ENCODE results near the gene IFIT1B. TPM values are rescaled to one million over a fixed set of nuclear protein-coding genes. Genes with fewer than 3 reads are reported as not detected.

Gene IFIT1B
- total RNA-seq, 1 experiment from 2014 or later: not detected

GRCh38 chr10:89351412-89351779, 26.5 kb upstream of the IFIT1B start:
- TSS peak; percentile 94 for BruUV-seq (replicated peaks)
- H3K4me3 Mint-ChIP-seq (ENCODE audit: unreplicated experiment): peak overlapping the region; percentile 63
- POLR2A ChIA-PET: interaction anchor here (0.6 to 1.3 kb wide), 5 partner anchors 11 to 350 kb away, joined by 3 to 9 read pairs (median 4); partner anchors contain the start of genes IFIT2 and KIF20B

GRCh38 chr10:89351780-89352597, 25.9 kb upstream of the IFIT1B start:
- CTCF ChIA-PET: interaction anchor here (0.7 to 1.5 kb wide), 4 partner anchors 15 to 50 kb away, joined by 3 to 6 read pairs (median 3); partner anchors contain the start of gene IFIT2
- TF ChIP-seq CTCF (IDR thresholded peaks at IDR 0.05; ENCODE audit: insufficient read depth in 1 of 2, low read depth in 1 of 2, low read length in 1 of 2, severe bottlenecking in 1 of 2, unreplicated experiment in 1 of 2): no peak
- Mint-ChIP-seq H3K9me3 (ENCODE audit: unreplicated experiment) (peaks cover 9% of the 10 kb centered on the region), H3K4me1 (ENCODE audit: low read depth, unreplicated experiment) (peaks cover 37% of the 10 kb centered on the region), H3K27ac (ENCODE audit: unreplicated experiment) (peak overlapping the region; percentile 93), H3K27me3 (ENCODE audit: insufficient read depth, unreplicated experiment) (no peaks in the 10 kb centered on the region), H3K36me3 (ENCODE audit: insufficient read depth, unreplicated experiment) (peaks cover 18% of the 10 kb centered on the region), H3K4me3 (ENCODE audit: unreplicated experiment) (peak overlapping the region; percentile 63)
- intact Hi-C loops (cut with micrococcal nuclease; ENCODE audit: unreplicated experiment): loop anchor here (1.0 to 5.0 kb wide), 7 partner anchors 20 to 1580 kb away; partner anchors contain the start of genes IFIT2, KIF20B and PANK1
- no peaks in the 10 kb centered on the region for H3K9me3 ChIP-seq
- H3K4me1 ChIP-seq: peaks cover 55% of the 10 kb centered on the region
- H3K36me3 ChIP-seq (ENCODE audit: control insufficient read depth, insufficient read depth, low read length): no peaks in the 10 kb centered on the region; the same call in 1 of the 2 replicates
- peak; percentile 92 to 96 for DNase-seq
- POLR2A ChIA-PET: interaction anchor here (0.6 to 1.3 kb wide), 7 partner anchors 10 to 349 kb away, joined by 3 to 9 read pairs (median 4); partner anchors contain the start of genes IFIT2, KIF20B and LIPA
- no peak overlapping the region for H3K4me3 ChIP-seq (ENCODE audit: low read depth, low read length)
- H3K27me3 ChIP-seq (replicated peaks; ENCODE audit: control insufficient read depth, insufficient read depth, low read length): no peaks in the 10 kb centered on the region
- no TSS peak for BruUV-seq (replicated peaks)

More at GRCh38 chr10:89351412-89351779, 26.5 kb upstream of the IFIT1B start:
- peaks cover 9% of the 10 kb centered on the region for H3K9me3 Mint-ChIP-seq (ENCODE audit: unreplicated experiment)
- Histone ChIP-seq H3K4me1 (peaks cover 60% of the 10 kb centered on the region), H3K36me3 (ENCODE audit: control insufficient read depth, insufficient read depth, low read length) (no peaks in the 10 kb centered on the region; the same call in 1 of the 2 replicates), H3K27me3 (replicated peaks; ENCODE audit: control insufficient read depth, insufficient read depth, low read length) (no peaks in the 10 kb centered on the region), H3K9me3 (no peaks in the 10 kb centered on the region), H3K4me3 (ENCODE audit: low read depth, low read length) (no peak overlapping the region)
- peaks cover 41% of the 10 kb centered on the region for H3K4me1 Mint-ChIP-seq (ENCODE audit: low read depth, unreplicated experiment)
- peak overlapping the region; percentile 93 for H3K27ac Mint-ChIP-seq (ENCODE audit: unreplicated experiment)
- TF ChIP-seq CTCF (IDR thresholded peaks at IDR 0.05; ENCODE audit: insufficient read depth in 1 of 2, low read depth in 1 of 2, low read length in 1 of 2, severe bottlenecking in 1 of 2, unreplicated experiment in 1 of 2): no peak
- intact Hi-C loops (cut with micrococcal nuclease; ENCODE audit: unreplicated experiment): loop anchor here (5.0 kb wide), 2 partner anchors 351 to 1581 kb away; partner anchors contain the start of gene KIF20B
- H3K27me3 Mint-ChIP-seq (ENCODE audit: insufficient read depth, unreplicated experiment): no peaks in the 10 kb centered on the region
- DNase-seq: no peak
- peaks cover 18% of the 10 kb centered on the region for H3K36me3 Mint-ChIP-seq (ENCODE audit: insufficient read depth, unreplicated experiment)
- CTCF ChIA-PET: interaction anchor here (0.9 to 1.5 kb wide), 2 partner anchors 16 to 17 kb away, joined by 3 read pairs; no protein-coding TSS in a partner anchor

- ChIA-PET CTCF (interaction anchor here (0.6 to 1.3 kb wide), 2 partner anchors 51 to 257 kb away, joined by 3 read pairs; partner anchors contain the start of gene IFIT2), POLR2A (interaction anchor here (1.0 to 1.3 kb wide), 4 partner anchors 51 to 291 kb away, joined by 3 to 8 read pairs (median 4); partner anchors contain the start of genes IFIT2 and LIPA)
- no peaks in the 10 kb centered on the region; the same call in 1 of the 2 replicates for H3K36me3 ChIP-seq (ENCODE audit: control insufficient read depth, insufficient read depth, low read length)
- TSS peak; percentile 90 for BruUV-seq (replicated peaks)
- TF ChIP-seq CTCF (IDR thresholded peaks at IDR 0.05; ENCODE audit: insufficient read depth in 1 of 2, low read depth in 1 of 2, low read length in 1 of 2, severe bottlenecking in 1 of 2, unreplicated experiment in 1 of 2): no peak
- H3K4me1 Mint-ChIP-seq (ENCODE audit: low read depth, unreplicated experiment): peaks cover 37% of the 10 kb centered on the region
- no peaks in the 10 kb centered on the region for H3K27me3 ChIP-seq (replicated peaks; ENCODE audit: control insufficient read depth, insufficient read depth, low read length)
- H3K9me3 ChIP-seq: no peaks in the 10 kb centered on the region
- peak overlapping the region; percentile 93 for H3K27ac Mint-ChIP-seq (ENCODE audit: unreplicated experiment)
- H3K4me1 ChIP-seq: peaks cover 50% of the 10 kb centered on the region
- H3K36me3 Mint-ChIP-seq (ENCODE audit: insufficient read depth, unreplicated experiment): peaks cover 18% of the 10 kb centered on the region
- intact Hi-C loops (cut with micrococcal nuclease; ENCODE audit: unreplicated experiment): loop anchor here (1.0 to 5.0 kb wide), 7 partner anchors 21 to 1579 kb away; partner anchors contain the start of genes IFIT2, KIF20B and PANK1
- peaks cover 9% of the 10 kb centered on the region for H3K9me3 Mint-ChIP-seq (ENCODE audit: unreplicated experiment)
- H3K27me3 Mint-ChIP-seq (ENCODE audit: insufficient read depth, unreplicated experiment): no peaks in the 10 kb centered on the region
- no peak for DNase-seq
- H3K4me3 Mint-ChIP-seq (ENCODE audit: unreplicated experiment): peak overlapping the region; percentile 63
- no peak overlapping the region for H3K4me3 ChIP-seq (ENCODE audit: low read depth, low read length)
Measured at GRCh38 chr10:89352802-89353201, 25.1 kb upstream of the IFIT1B start.

Measured in Caco-2 (cell line).